Prostate gland (tissue), 2 donors: ENCODE measurements around the gene SLC22A12. TPM values are rescaled to one million over a fixed set of nuclear protein-coding genes. Genes with fewer than 3 reads are reported as not detected.
"Not testable (repeated sequence)": the region's sequence is repeated elsewhere in the genome, so short reads cannot be mapped to it uniquely, and the experiment has no call there.

Experiments used
- DNase-seq: peaks from one replicate; pipeline ENCODE4 v3.0.0-alpha.2; 2019; ENCODE audit warnings: low spot score
- H3K27ac ChIP-seq, 2 donors: fragments of 200-600 bp; sonication (generic); 2 replicates each; pipeline ENCODE4 v1.5.1; 2017 to 2019
- H3K27me3 ChIP-seq: fragments of 200-600 bp; sonication (generic); replicated peaks from 2 replicates; pipeline ENCODE4 v1.5.1; 2019; ENCODE audit not compliant: insufficient read depth
- H3K36me3 ChIP-seq, 2 donors: fragments of 200-600 bp; sonication (generic); 1 replicate in 1 of 2; 2 replicates in 1 of 2; pipeline versions ENCODE4 v1.5.1 to v1.8.1; 2017 to 2019
- H3K4me1 ChIP-seq: fragments of 200-600 bp; sonication (generic); replicated peaks from 2 replicates; pipeline ENCODE4 v1.5.1; 2019
- H3K4me3 ChIP-seq, 2 donors: fragments of 200-600 bp; sonication (generic); 2 replicates each; pipeline ENCODE4 v1.5.1; 2017 to 2019
- H3K9me3 ChIP-seq: fragments of 200-600 bp; sonication (generic); 2 replicates; pipeline ENCODE4 v1.5.1; 2017
- POLR2A ChIP-seq: fragments of 450-650 bp; IDR thresholded peaks from one replicate; pipeline ENCODE4 v1.6.1; 2016; ENCODE audit warnings: antibody characterized with exemption, mild to moderate bottlenecking
- POLR2AphosphoS5 ChIP-seq: sonication (generic); formaldehyde crosslinking; IDR thresholded peaks from one replicate; pipeline ENCODE4 v1.6.1; 2017; ENCODE audit warnings: antibody characterized with exemption
- WGBS: methylation state at CpG from one replicate; pipeline ENCODE4 v1.1.5; 2018; 5-methylcytosine and 5-hydroxymethylcytosine counted together
- intact Hi-C: fragments of 100-400 bp; cut with DNase I; formaldehyde crosslinking; loops from one replicate; pipeline ENCODE4 v1.14.2; 2022
- total RNA-seq, 2 donors: library from RNA; depleted of rRNA; stranded (reverse); fragments of >200 nt; gene quantifications; one replicate each; pipeline ENCODE4 v1.1.0, GENCODE V29; 2016
- TF ChIP-seq, protein P1 (sequence below), 4 experiments: fragments of 200-600 bp in 2 of 4; fragments of 450-650 bp in 2 of 4; sonication (generic) in 2 of 4; IDR thresholded peaks; 1 replicate in 3 of 4; 2 replicates in 1 of 4; pipeline ENCODE4 v1.5.1; 2016 to 2019; ENCODE audit warnings: antibody characterized with exemption in 4 of 4, mild to moderate bottlenecking in 2 of 4, moderate library complexity in 2 of 4

The SLC22A12 gene
- total RNA-seq, 2 donors from 2014 or later: not detected

DNA sequence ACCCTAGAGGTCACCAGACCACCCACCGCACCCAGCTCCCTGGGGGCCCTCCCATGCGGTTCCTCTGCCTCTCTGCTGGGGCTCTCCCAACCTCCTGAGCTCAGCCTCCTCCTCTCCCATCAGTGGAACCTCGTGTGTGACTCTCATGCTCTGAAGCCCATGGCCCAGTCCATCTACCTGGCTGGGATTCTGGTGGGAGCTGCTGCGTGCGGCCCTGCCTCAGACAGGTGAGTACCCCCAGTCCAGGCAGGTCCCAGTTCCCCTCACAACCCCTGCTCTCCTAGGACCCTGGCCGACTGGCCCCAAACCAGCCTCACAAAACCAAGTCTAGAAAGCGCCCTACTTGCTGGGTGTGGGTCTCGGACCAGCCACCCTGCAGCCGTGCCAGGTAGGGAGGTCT, 1.6 kb downstream of the SLC22A12 start:
- intact Hi-C loops: no loop called here
- WGBS: 88% methylated on average over 9 of the region's 9 CpGs
- H3K27ac ChIP-seq: no peak overlapping the region
- TF ChIP-seq POLR2A (no peak), POLR2AphosphoS5 (no peak)
- TF ChIP-seq, protein P1, sequence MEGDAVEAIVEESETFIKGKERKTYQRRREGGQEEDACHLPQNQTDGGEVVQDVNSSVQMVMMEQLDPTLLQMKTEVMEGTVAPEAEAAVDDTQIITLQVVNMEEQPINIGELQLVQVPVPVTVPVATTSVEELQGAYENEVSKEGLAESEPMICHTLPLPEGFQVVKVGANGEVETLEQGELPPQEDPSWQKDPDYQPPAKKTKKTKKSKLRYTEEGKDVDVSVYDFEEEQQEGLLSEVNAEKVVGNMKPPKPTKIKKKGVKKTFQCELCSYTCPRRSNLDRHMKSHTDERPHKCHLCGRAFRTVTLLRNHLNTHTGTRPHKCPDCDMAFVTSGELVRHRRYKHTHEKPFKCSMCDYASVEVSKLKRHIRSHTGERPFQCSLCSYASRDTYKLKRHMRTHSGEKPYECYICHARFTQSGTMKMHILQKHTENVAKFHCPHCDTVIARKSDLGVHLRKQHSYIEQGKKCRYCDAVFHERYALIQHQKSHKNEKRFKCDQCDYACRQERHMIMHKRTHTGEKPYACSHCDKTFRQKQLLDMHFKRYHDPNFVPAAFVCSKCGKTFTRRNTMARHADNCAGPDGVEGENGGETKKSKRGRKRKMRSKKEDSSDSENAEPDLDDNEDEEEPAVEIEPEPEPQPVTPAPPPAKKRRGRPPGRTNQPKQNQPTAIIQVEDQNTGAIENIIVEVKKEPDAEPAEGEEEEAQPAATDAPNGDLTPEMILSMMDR (IDR thresholded peaks at IDR 0.05): no peak
- DNase-seq: no peak
- no peak overlapping the region for H3K4me3 ChIP-seq
- no peaks in the 10 kb centered on the region for H3K36me3 ChIP-seq
- H3K9me3 ChIP-seq: no peaks in the 10 kb centered on the region
- no peaks in the 10 kb centered on the region for H3K4me1 ChIP-seq
- no peaks in the 10 kb centered on the region for H3K27me3 ChIP-seq

DNA sequence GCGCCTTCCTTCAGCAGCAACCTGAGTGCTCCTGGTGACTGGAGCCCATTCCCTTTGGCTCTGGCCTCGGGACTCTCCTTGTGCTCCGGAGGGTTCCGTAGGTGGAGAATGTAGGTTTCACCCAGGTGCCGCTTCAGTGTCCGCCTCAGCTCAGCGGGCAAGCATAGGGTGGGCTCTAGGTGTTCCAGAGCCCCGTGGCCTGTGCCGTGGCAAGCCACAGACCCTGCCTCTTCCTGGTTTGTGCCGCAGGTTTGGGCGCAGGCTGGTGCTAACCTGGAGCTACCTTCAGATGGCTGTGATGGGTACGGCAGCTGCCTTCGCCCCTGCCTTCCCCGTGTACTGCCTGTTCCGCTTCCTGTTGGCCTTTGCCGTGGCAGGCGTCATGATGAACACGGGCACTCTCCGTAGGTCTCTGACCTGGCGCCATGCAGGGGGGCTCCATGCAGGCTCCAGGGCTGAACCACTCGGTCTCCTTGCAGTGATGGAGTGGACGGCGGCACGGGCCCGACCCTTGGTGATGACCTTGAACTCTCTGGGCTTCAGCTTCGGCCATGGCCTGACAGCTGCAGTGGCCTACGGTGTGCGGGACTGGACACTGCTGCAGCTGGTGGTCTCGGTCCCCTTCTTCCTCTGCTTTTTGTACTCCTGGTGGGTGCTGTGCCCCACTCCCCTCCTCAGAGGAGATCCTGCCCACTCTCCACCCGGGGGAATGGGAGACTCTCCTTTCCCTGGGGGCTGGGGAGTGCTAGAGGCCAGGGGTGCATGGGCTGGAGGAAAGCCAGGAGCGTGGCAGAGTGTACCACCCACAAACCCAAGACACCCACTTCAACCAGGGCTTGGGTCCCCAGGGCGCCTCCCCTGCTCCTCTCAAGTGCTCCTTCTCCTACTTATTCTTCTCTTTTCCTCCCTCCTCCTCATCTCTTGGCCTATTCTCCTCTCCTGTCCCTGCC, 2.4 kb downstream of the SLC22A12 start:
- no peaks in the 10 kb centered on the region for H3K9me3 ChIP-seq
- no peaks in the 10 kb centered on the region for H3K36me3 ChIP-seq
- 89% methylated on average over 29 of the region's 32 CpGs for WGBS
- TF ChIP-seq, protein P1 (IDR thresholded peaks at IDR 0.05): no peak
- TF ChIP-seq POLR2A (no peak), POLR2AphosphoS5 (no peak)
- no peak overlapping the region for H3K27ac ChIP-seq
- intact Hi-C loops: no loop called here
- H3K4me3 ChIP-seq: no peak overlapping the region
- no peak for DNase-seq
- no peaks in the 10 kb centered on the region for H3K4me1 ChIP-seq
- no peaks in the 10 kb centered on the region for H3K27me3 ChIP-seq

DNA sequence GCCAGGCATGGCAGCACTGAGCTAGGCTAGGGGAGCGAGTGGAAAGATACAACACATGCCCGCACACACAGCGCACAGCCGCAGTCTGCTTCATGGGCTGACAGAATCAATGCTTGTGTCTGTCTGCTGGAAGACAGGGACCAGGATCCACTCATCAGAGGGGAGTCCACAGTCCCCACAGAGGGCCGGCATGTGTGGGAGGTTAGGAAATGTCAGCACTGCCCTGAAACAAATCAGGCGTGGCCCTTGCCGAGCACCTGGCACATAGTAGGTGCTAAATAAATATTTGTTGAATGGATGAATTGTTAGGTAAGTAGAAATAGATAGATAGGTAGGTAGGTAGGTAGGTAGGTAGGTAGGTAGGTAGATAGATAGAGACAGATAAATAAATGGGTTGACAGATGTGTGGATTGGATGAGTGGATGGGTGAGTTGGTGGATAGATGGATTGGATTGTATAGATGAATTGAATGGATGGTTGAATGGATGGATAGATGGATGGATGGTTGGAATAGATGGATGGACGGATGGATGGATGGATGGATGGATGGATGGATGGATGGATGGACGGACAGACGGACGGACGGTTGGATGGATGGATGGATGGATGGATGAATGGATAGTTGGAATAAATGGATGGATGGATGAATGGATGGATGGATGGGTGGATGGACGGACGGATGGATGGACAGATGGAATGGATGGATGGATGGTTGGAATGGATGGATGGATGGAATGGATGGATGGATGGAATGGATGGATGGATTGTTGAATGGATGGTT, 3.3 kb downstream of the SLC22A12 start:
- TF ChIP-seq POLR2AphosphoS5 (no peak), POLR2A (no peak)
- TF ChIP-seq, protein P1 (IDR thresholded peaks at IDR 0.05): no peak
- Histone ChIP-seq H3K9me3 (no peaks in the 10 kb centered on the region), H3K4me3 (no peak overlapping the region), H3K4me1 (no peaks in the 10 kb centered on the region), H3K36me3 (no peaks in the 10 kb centered on the region), H3K27ac (no peak overlapping the region), H3K27me3 (no peaks in the 10 kb centered on the region)
- intact Hi-C loops: no loop called here
- 84% methylated on average over 14 of the region's 14 CpGs for WGBS
- DNase-seq: no peak

DNA sequence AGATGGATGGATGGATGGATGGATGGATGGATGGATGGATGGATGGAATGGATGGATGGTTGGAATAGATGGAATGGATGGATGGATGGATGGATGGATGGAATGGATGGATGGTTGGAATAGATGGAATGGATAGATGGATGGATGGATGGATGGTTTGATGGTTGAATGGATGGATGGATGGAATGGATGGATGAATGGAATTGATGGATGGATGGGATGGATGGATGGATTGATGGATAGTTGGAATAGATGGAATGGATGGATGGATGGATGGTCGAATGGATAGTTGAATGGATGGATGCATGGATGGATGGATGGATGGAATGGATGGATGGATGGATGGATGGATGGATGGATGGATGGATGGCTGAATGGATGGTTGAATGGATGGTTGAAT, 4.9 kb downstream of the SLC22A12 start:
- H3K4me1 ChIP-seq, H3K27me3 ChIP-seq, intact Hi-C loops, H3K9me3 ChIP-seq, H3K27ac ChIP-seq, H3K36me3 ChIP-seq, DNase-seq, H3K4me3 ChIP-seq: not testable (repeated sequence)
- 76% methylated on average over 1 of the region's 1 CpG for WGBS

DNA sequence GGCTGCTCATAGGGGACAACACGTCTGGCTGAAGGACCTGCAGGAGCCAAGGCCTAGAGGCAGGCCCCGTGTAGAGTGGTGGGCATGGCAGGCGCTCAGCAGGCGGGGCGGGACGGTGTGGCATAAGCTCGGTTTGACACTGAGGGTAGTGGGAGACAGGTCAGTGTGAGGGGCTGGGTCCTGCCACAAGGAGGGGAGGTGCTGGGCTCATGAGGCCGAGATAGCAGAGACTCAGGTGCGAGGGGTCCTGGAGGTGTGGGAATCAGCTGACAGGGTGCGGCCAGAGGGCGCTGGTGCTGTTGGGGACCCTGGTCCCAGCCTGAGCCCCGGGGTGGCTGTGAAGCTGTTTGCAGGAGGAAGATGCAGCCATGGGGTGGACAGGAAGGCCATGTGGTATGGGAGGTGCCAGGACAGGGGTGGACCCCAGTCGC, 6.7 kb downstream of the SLC22A12 start:
- intact Hi-C loops: no loop called here
- Histone ChIP-seq H3K27me3 (no peaks in the 10 kb centered on the region), H3K4me1 (no peaks in the 10 kb centered on the region), H3K4me3 (no peak overlapping the region), H3K36me3 (no peaks in the 10 kb centered on the region), H3K27ac (no peak overlapping the region), H3K9me3 (no peaks in the 10 kb centered on the region)
- no peak for DNase-seq
- TF ChIP-seq POLR2A (no peak), POLR2AphosphoS5 (no peak)
- TF ChIP-seq, protein P1 (IDR thresholded peaks at IDR 0.05): no peak
- 88% methylated on average over 13 of the region's 13 CpGs for WGBS
